Large intestine (tissue), 1 donor: ENCODE data around the gene TASP1. TPM values are rescaled to one million over a fixed set of nuclear protein-coding genes. Genes with fewer than 3 reads are reported as not detected.

ENCODE experiments used
- polyA plus RNA-seq: library from polyadenylated mRNA; unstranded; fragments of 120-200 nt; gene quantifications from one replicate; pipeline ENCODE4 v1.2.1, GENCODE V29; 2013

The TASP1 gene
- polyA plus RNA-seq, 1 donor, result 12.8 TPM

Other genes starting within 250 kb of the TASP1 start
- gene ESF1, start 146.0 kb upstream of the TASP1 start, polyA plus RNA-seq, result 20.0 TPM
- 22.7 TPM for gene NDUFAF5, start 146.1 kb upstream of the TASP1 start, polyA plus RNA-seq